Measurements from ENCODE around the gene SAPCD1.

Gene SAPCD1

DNA sequence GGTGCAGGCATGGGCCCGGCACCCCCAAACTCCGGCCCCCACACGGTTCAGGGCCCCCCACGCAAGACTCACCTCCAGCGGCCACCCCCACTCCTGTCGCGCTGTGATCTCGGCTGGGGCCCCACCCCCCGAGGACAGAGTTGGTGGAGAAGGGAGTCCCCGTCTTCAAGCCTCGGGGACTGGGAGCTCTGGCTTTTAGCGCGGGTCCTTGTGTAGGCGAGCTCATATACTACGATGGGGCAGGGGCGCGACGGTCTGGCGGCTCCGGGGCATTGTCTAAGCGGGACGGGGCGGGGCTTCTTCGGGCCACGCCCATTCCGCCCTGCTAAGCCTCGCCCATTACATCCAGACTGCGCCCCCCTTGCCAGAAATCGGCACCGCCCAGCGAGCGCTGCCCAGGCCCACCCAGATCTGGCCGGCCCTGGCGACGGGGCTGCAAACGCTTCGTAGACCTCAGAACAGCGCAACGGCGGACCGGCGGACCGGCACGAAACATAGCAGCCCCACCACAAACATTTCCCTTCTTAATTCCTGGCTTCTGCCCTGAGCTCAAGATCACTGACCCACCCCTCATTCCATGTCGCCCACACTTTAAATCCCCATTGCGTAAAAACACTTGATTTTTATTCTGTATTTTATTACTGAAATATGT lies 32.4 kb upstream of the SAPCD1 start:
- FAIRE-seq = peak; percentile 96

DNA sequence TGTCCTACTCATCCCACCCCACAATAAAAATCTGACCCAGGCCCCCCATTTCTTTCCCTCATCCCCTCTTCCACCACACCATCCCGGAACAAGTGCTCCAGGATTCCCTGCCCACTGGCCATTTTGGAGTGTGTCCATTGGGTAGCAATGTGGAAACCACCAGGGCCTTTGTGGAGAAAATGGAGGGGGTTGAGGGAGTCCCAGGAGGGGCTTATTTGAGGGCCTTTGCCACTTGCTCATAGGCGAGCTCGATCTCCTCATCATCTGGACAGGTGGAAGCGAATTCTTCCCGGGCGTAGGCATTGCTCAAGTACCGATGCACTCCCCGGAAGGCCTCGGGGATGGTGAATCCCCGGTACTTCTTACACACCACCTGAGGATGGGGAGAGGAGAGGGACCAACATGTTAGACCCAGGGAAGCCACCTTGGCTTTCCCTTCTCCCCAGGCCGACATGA lies 31.8 kb upstream of the SAPCD1 start:
- no peak for FAIRE-seq

DNA sequence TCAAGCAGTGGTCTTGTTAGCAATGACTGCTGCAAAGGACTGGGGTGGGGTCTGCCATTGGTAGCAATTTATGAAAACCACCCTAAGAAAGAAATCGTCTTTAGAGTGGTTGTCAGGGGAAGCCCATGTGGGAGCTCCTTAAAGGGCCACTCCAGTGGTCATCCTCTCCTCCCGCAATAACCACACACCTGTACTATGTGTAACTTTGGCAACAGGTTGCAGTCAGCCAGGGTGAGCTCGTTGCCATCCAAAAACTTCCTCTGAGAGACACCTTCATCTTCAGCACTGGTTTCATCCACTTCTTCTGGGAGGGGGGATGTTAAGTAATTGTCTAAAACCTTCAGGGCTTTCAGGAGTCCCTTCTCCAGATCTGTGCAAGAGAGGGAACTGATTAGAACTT lies 30.4 kb upstream of the SAPCD1 start:
- FAIRE-seq = no peak

DNA sequence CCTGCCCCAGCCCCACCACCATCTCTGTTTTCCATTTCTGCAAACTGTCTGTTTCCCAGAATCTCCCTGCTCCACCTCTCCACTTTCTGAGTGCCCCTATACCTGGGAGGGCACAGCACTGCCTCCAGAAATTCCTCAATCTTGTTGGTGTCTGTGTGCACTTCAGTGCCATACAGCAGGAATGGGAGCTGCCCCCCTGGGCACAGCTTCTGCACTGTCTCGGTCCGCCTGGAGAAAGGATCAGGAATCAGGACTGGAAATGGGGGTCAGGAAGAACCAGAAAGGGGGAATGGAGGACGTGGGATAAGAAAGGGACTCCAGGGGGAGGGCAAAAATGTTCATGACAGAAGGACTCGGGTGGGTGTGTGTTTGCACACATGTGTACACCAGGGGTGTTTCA lies 28.7 kb upstream of the SAPCD1 start:
- FAIRE-seq = no peak

DNA sequence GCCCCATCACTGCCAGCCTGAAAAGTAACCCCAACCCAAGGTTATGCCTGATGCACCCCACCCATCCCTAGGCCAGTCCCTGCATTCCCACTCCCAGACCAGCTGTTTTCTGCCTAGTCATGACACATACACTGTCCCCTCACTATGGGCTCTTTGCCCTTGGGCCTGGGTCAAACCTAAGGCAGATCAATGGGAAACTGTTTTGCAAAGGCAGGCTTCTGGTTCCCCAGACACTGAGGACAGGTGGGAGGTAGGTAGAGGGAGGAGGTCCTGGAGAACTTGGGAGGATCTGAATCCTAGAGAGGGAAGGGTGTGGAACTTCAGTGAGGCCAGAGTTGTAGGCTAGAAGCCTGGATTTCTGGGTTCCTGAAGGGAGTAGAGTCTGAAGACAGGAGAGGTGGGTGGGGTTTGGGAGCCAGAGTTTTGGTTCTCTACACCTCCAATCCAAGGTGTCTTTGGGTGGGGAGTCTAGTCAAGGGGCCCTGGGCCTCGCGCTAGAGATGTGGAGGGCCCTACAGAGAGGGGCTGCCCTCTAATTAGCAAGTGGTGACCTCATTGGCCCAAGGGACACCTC lies 28.1 kb upstream of the SAPCD1 start:
- no peak for FAIRE-seq

DNA sequence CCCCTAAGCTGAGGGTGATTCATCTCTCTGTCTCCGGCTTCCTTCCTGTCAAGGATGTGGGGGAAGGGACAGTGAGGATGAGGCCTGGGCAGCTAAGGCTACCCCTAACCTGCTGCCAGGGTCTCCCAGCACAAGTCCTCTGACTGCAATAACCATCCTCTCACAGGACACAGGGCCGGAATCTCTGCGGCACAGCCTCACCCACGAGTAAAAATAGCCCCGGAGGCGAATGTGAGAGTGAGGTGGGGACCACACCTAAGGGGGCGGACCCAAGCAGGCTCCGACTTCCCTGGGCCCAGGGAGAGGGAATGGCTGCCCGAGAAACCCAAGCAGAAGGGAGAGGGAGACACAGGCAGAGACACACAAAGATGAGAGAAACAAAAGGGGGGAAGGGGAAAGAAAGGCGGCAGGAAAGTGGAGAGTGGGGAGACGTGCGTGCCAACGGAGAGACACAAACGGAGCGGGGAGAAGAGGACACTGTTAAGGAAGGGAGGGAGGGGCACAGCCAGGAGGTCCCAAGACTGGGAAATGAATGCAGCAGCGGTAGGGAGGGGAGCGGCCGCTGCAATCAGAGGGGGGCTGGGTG lies 27.5 kb upstream of the SAPCD1 start:
- FAIRE-seq = no peak

DNA sequence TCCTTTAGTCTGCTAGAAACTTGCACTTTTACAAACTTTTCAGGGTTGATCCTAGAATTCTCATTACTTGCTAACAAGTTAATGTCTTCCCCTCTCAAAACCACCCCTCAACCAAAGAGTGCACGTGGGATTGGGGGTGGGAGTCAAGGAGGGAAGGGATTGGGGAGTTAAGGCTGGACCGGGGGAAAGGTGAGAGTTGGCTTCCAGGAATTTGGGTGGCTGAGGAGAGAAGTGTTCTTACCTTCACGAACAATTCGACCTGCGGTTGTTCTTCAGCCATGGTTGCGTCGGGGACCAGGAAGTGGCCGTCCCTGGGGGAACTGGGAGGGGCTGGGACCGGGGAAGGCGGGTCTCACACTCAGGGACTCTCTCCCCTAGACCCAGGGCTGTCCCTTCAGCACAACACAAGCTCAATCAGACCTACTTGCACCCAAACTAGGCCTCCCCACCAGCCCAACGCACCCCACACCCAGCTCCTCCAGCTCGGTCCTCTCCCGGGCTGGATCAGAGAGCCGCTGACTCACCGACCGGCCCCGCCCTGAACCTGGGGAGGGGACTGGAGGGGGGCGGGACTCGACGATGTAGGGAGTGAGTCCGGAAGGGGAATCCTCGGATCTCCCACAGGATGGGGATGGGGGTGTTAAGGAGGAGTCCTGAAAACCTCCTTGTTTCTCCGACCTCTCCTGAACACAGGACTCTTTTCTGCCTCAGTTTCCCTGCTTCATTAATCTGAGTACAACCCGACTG lies 26.3 kb upstream of the SAPCD1 start, which contains the start of gene CLIC1:
Gene CLIC1 (minus strand): TSS at position 510 of the 747 bp plus-strand sequence. CDS start 230 bp downstream, at position 280.
- FAIRE-seq = no peak

DNA sequence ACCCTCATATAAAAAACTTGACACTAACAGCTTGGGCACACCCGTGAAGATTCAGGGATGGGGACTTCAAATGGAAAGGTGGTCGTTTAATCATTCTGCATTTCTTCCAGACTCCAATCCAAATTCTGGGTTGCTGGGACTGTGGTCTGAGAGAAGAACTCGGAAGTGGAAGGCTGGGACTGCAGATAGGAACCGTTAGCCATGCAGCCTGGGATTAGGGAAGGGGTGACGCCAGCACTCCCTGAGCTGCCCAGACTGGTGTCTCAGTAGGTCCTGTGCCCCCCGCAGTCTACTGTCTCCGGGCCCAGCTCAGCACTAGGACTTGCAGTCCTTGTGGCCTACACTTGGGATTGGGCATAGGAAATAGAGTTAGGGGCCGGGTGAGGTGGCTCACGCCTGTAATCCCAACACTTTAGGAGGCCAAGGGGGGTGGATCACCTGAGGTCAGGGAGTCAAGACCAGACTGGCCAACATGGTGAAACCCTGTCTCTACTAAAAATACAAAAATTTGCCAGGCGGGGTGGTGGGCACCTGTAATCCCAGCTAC lies 25.6 kb upstream of the SAPCD1 start:
- no peak for FAIRE-seq

DNA sequence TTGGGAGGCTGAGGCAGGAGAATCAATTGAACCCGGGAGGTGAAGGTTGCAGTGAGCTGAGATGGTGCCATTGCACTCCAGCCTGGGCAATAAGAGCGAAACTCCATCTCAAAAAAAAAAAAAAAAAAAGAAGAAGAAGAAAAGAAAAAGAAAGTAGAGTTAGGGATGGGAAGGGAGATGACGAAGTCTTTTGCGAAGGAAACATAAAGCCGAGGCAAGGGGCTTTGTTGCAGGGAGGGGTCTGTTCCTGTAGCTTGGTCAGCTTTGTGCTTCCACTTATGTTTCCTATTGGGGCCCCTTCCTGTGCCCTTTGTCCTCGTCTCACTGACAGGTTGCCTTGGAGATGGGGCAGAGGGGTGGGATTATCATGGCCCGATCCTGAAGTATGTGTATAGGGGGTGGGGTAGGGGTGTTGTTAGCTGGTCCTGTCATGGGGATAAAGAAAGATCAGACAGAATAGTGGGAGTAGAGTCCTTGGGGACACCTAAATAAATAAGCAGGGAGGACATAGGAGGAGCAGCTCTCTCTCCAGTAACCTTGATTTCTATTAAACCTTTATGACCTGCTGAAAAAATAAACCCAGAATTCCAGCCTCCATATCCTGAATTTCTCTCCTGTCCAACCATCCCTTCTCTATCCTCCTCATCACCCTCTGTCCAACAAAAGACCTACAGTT lies 25.0 kb upstream of the SAPCD1 start:
- FAIRE-seq = no peak

DNA sequence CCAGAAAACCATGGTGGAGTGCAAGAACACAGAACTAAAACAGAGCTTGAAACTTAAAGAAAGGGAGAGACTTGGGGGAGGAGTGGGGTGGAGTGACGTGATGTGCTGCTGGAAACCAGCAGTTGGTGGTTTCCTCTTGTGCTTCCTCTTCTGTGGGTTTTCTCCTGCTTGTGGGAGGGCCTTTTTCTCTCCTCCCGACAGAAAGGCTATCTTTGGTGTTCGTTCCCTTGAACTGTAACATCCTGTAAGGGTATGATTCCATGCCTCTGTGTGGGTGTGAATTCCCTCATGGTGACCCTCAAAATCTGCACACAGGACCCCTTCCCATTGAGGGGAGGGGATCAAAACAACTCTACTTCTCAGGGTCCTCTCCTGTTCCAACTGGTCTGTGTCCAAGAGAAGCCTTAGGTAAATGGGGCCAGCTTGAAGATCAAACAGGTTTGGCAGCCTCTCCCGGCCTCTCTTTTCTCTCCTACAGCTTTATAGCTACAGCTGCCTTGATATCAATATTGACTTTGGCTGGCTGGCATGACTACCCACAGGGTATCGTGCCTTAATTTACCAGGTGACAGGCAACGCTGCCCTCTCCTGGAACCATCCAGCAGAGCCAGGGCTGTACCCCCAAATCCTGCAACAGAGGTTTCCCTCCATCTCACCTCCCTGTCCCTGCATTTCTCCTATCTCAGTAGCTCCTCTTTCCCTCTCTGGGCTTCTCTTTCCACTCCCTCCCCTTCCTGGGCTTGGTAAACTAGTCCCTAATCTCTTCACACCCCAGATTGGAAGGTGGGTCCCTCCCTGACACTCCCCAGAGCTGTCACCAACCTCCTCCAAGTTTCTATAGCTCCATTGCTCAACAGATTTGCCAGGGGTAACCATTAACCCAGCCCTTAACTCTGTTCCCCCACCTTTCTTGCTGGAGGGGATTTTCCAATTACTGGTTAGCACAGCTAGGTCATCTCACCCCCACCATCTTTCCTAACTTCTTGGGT lies 24.2 kb upstream of the SAPCD1 start:
- FAIRE-seq = peak; percentile 68

DNA sequence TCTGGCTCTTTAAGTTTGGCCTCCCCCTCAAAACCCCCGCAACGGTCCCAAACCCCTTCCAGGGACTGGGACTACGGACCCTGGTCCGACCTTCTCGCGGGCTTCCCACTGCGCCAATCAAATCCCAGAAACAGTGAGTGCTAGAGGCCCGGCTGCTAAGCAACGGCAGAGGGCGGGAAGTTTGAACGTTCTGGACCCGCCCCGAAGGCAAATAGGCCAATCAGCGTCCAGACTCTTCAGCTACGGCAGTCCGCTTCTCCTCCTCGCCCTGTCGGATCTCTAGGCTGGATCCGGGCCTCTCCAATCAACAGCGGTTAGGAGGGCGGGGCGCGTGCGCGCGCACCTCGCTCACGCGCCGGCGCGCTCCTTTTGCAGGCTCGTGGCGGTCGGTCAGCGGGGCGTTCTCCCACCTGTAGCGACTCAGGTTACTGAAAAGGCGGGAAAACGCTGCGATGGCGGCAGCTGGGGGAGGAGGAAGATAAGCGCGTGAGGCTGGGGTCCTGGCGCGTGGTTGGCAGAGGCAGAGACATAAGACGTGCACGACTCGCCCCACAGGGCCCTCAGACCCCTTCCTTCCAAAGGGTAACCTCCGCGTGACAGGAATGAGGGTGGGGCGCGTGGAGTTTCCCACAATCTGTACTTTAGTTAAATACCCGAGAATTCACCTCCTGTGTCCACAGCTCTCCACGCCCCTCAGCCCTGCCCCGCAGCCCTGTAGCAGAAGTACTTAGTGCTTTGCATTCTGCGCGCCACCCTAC lies 22.6 kb upstream of the SAPCD1 start, which contains the start of gene MSH5:
Gene MSH5 (plus strand): TSS at position 367 of the 758 bp plus-strand sequence. CDS start 462 bp downstream, outside the sequence.
- peak; percentile 97 for FAIRE-seq

DNA sequence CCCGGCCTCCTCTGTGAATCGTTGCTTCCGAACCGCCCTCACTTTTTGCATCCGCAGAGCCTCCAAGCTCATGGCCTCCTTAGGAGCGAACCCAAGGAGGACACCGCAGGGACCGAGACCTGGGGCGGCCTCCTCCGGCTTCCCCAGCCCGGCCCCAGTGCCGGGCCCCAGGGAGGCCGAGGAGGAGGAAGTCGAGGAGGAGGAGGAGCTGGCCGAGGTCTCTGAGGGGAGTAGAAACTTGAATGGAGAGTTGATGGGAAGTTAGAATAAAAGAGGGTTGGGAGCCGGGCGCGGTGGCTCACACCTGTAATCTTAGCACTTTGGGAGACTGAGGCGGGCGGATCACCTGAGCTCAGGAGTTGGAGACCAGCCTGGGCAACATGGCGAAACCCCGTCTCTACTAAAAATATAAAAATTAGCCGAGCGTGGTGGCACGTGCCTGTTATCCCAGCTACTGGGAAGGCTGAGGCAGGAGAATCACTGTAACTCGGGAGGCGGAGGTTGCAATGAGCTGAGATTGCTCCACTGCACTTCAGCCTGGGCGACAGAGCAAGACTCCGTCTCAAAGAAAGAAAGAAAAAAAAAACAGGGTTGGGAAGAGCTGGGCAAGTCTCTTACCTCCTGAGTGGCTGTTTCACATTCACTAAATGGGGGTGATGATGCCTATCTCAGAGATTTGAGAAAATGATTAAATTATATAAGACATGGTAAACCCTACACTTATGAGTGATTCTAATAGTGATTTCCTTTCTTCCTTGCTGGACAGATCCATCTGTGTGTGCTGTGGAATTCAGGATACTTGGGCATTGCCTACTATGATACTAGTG lies 21.8 kb upstream of the SAPCD1 start:
- FAIRE-seq = no peak

DNA sequence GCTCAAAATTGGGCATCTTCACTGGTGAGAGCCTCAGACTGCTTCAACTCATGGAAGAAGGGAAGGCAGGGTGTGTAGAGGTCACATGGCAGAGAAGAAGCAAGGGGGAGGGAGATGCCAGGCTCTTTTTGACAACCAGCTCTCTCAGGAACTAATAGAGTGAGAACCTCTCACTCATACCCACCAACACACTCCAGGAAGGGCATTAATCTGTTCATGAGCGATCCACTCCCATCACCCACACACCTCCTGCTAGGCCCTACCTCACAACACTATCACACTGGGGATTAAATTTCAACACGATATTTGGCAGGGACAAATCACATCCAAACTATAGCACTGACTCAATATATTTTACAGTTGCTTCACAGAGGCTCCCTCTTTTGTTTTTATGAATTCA lies 20.6 kb upstream of the SAPCD1 start:
- FAIRE-seq = no peak

DNA sequence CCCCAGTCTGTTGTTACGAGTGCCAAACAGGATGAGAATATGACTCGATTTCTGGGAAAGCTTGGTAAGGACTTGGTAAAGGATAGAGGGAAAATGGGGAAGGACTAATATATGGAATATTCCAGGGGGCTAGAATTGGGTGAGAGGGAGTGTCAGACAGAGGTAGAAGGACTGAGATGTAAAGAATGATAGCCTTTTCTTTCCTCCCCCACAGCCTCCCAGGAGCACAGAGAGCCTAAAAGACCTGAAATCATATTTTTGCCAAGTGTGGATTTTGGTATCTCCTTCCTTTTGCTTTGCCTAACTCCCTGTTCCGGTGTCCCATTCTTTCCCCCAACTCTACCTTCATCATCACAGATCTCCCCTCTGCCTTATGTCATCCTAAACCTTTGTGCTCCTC lies 19.6 kb upstream of the SAPCD1 start:
- no peak for FAIRE-seq

DNA sequence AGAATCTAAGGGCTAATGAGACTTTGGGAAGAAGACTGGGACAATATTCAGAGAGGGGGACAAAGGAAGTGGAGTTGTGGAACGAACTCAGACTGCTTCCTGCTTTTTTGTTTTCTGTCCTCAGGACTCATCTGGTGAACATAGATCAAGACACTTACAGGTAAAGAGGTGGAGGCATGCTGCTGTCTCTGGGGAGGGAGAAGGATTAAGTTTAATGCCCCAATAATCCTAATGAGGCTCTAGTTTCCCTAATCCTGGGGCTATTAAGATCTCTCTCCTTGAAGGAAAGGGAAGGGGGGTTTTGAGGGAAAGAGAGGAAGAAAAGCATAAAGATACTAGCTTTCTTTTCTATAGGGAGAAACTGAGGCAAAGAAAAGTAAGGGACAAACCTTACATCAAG lies 18.0 kb upstream of the SAPCD1 start:
- FAIRE-seq = no peak

DNA sequence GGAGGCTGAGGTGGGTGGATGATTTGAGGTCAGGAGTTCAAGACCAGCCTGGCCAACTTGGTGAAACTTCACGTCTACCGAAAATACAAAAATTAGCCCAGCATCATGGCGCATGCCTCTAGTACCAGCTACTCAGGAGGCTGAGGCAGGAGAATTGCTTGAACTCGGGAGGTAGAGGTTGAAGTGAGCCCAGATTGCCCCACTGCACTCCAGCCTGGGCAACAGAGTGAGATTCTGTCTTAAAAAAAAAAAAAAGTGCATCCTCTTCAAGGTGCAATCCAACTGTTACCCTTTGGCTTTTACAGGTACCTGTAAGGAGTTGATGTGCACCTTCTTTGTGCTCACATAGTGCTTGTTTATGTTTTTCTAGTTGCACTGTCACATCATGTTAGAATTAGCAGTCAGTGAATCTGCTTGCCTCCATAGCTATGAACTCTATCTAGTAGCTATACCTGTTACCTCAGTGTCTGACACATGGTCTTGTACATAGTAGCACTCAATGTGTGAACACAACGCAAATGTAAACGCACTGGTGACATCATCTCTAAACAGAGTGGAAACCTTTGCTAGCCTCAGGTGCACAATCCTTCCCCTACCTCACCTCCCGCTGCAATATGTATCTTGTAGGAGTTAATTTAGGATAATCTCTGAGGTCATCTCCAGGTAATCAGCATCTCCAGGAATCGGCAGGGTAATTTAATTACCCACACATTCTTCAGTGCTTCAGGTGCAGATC lies 13.0 kb upstream of the SAPCD1 start:
- FAIRE-seq = no peak

DNA sequence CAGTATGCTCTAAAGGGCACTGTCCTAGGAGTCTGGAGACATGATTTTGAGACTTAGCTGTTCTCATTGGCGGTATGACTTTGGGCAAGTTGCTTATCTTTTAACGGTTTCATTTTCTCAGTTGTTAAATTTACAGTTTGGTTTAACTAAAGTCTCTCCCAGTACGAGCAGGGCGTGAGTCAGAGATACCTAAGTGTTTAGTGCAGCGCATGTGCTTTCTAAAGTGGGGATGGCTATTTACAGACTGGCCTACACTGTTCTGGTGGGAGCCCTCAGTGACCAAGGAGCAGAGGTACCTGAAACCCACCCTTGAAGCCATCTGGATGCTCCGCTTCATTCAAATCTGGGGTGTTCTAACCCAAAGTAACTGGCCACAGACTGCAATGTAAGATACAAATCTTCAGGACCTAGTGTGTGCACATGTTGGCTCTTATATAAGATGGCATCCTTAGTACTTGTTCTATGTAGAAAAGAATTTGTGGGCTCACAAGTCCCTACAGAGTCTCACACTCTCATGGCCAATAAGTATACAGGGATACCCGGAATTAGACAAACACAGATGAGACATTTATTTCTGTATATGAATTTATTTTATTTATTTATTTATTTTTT lies 11.9 kb upstream of the SAPCD1 start:
- FAIRE-seq = no peak

DNA sequence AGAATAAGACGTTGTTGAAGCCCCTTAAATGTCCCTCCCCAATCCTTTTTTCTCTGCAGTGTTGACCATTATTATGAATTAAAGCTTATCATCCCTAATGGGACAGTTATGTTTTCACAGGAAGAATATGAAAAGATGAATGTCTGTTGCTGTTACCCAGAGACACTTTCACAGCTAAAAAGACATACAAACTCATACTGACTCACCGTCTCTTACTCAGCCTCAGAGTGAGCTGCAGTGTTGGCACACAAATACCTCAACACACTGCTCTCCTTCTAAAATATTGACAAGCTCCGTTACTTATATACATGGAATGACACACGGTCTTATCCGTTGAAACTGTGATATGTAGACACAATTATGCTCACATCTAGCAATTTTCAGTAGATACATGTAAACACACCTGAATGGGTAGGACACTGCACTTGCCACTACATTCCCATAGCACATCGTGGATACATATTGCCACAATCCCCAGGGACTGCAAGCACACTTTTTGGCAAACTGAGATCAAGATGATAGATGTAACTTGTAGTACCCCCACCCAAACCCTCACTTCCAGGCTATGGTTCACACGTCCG lies 9.6 kb upstream of the SAPCD1 start:
- no peak for FAIRE-seq

All from G401.6 (cell line).